Activated T-cell treated with anti-CD3 and anti-CD28 coated beads, Interleukin-2, amount 50 U/mL, for 72 hours (primary cell): Measurements from ENCODE around the gene GNL1. TPM values are rescaled to one million over a fixed set of nuclear protein-coding genes. Genes with fewer than 3 reads are reported as not detected.
"Not testable (repeated sequence)": the region's sequence is repeated elsewhere in the genome, so short reads cannot be mapped to it uniquely, and the experiment has no call there.

ENCODE experiments used
- ATAC-seq, 2 donors: fragments of 150-1000 bp; cut with Tn5 transposase; replicated peaks in 1 of 2; 2 replicates each; pipeline ENCODE4 v1.10.0; 2021; ENCODE audit warnings: moderate library complexity in 2 of 2, mild to moderate bottlenecking in 1 of 2
- DNase-seq, 2 donors: peaks; one replicate each; pipeline ENCODE4 v3.0.0; 2021 to 2022; ENCODE audit warnings: mixed read lengths in 1 of 2
- H3K27ac Mint-ChIP-seq: one replicate; pipeline ENCODE4 v1.8.0; 2022; ENCODE audit warnings: mild to moderate bottlenecking, moderate library complexity, mixed read lengths
- H3K27me3 Mint-ChIP-seq: one replicate; pipeline ENCODE4 v1.8.0; 2022; ENCODE audit warnings: low read depth, mixed read lengths
- H3K36me3 Mint-ChIP-seq, 2 donors: one replicate each; pipeline ENCODE4 v1.8.0; 2022; ENCODE audit warnings: mixed read lengths in 2 of 2, mild to moderate bottlenecking in 1 of 2; ENCODE audit not compliant: insufficient read depth in 2 of 2
- H3K4me1 Mint-ChIP-seq: one replicate; pipeline ENCODE4 v1.8.0; 2022; ENCODE audit warnings: low read depth, mixed read lengths
- H3K4me3 Mint-ChIP-seq, 2 donors: one replicate each; pipeline ENCODE4 v1.8.0; 2022; ENCODE audit warnings: mild to moderate bottlenecking in 2 of 2, mixed read lengths in 2 of 2, moderate library complexity in 2 of 2
- H3K9me3 Mint-ChIP-seq, 2 donors: one replicate each; pipeline ENCODE4 v1.8.0; 2022; ENCODE audit warnings: mixed read lengths in 2 of 2
- total RNA-seq, 2 donors: library from RNA; stranded (reverse); gene quantifications; one replicate each; pipeline ENCODE4 v1.2.3, GENCODE V29; 2022

Gene GNL1
- total RNA-seq, 2 donors from 2014 or later = 114 to 121 TPM

DNA sequence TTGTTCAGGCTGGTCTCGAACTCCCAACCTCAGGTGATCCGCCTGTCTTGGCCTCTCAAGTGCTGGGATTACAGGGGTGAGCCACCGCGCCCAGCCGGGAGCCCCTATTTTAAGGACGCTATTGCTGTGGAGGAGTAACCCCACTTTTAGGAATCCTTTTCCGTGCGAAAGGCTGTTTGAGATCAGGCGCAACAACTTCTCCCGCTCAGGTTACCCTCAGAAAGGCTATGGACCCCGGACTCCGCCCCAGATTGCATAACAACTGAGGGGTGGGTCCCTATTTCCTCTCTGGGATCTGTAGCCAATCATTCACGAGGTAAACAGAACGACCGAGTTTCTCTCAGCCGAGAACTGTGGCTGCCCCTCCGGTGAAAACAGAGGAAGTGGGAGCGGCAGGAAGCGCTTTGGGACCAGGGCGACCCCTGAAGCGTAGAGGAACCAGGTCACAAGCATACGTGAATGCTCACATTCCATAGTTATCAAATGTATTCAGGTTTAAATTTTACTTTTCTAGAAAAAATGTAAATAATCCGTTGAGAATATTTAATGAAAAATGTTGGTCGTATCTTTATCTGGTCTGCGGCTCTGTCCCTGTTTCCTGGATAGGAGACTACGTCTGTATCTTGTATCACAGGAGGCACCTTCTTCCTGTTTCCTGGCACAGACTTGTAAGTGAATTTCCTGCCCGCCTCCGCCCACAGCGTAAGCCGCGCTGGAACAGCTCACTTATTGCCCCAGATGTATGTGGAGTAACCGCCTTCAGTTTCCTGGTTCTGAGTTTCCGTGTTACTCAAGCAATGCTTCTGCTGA is 40.1 kb downstream of the GNL1 start:
- Mint-ChIP-seq H3K36me3 (peaks cover 6 to 29% of the 10 kb centered on the region in 2 donors), H3K27me3 (no peaks in the 10 kb centered on the region), H3K9me3 (peaks cover 3 to 5% of the 10 kb centered on the region in 2 donors), H3K4me3 (peak overlapping the region; percentile 82), H3K27ac (peak overlapping the region; percentile 94), H3K4me1 (peaks cover 80% of the 10 kb centered on the region)
- ATAC-seq = peak; percentile 94 to 95
- peak; percentile 90 to 93 for DNase-seq

DNA sequence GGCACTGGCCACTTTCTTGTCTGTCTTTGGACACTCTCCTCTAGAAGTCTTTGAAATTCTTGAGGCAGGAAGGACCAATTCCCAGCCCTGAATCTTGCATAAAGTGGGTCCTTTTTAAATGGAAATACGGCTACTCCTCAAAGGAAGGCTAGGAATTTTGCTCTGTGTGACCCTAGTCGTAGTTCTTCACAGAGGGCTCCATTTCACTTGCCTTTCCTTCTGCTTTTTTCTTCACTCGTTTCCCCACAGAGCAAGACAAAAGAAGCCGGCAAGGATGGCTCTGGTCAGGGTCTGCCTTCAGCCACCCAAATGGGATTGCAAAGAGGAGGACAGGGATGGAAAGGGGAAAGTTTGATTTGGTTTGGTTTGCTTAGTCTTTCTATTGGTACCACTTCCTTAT is 41.2 kb downstream of the GNL1 start:
- peak overlapping the region; percentile 82 for H3K4me3 Mint-ChIP-seq
- peaks cover 6 to 22% of the 10 kb centered on the region in 2 donors for H3K36me3 Mint-ChIP-seq
- H3K9me3 Mint-ChIP-seq = peaks cover 3 to 5% of the 10 kb centered on the region in 2 donors
- H3K27me3 Mint-ChIP-seq = no peaks in the 10 kb centered on the region
- peak overlapping the region; percentile 99 for H3K27ac Mint-ChIP-seq
- no peak for DNase-seq
- no peak for ATAC-seq
- peaks cover 80% of the 10 kb centered on the region for H3K4me1 Mint-ChIP-seq

DNA sequence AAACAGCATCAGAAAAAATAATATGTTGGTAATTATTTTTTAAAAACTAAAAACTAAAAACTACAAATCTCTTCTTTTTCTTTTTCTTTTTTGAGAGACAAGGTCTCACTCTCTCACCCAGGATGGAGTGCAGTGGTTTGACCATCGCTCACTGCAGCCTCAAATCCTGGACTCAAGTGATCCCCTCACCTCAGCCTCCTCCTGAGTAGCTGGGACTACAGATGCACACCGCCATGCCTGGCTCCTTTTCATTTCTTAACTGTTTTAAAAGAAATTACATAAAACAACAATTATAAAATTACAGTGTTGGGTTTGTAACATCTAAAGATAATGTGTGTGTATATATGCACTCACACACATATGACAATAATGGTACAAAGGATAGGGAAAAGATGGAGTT is 42.8 kb downstream of the GNL1 start:
- Mint-ChIP-seq H3K27ac (no peak overlapping the region), H3K36me3 (peaks cover 3 to 9% of the 10 kb centered on the region in 2 donors), H3K4me3 (no peak overlapping the region), H3K27me3 (no peaks in the 10 kb centered on the region), H3K9me3 (peaks cover 3% of the 10 kb centered on the region in 2 donors), H3K4me1 (peaks cover 82% of the 10 kb centered on the region)
- no peak for DNase-seq
- ATAC-seq = no peak

DNA sequence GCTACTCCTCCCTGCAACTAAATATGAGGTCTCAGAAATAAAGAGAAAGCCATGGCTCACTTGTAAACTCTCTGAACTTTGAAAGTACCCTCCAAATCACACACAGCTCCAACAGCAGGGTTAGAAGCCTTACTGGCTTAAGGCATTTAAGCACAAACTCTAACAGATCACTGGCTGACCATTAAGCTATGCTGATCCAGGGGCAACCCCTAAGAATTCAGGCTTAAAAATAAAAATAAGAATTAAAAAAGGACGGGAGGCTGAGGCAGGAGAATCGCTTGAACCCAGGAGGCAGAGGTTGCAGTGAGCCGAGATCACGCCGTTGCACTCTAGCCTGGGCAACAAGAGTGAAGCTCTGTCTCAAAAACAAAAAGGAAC is 45.1 kb downstream of the GNL1 start:
- Mint-ChIP-seq H3K4me1 (peaks cover 79% of the 10 kb centered on the region), H3K36me3 (peaks cover 1 to 2% of the 10 kb centered on the region in 2 donors), H3K9me3 (peaks cover 1 to 5% of the 10 kb centered on the region in 2 donors), H3K27ac (peak overlapping the region; percentile 90), H3K4me3 (peak overlapping the region; percentile 70 to 85), H3K27me3 (no peaks in the 10 kb centered on the region)
- ATAC-seq (no peak), DNase-seq (no peak)

DNA sequence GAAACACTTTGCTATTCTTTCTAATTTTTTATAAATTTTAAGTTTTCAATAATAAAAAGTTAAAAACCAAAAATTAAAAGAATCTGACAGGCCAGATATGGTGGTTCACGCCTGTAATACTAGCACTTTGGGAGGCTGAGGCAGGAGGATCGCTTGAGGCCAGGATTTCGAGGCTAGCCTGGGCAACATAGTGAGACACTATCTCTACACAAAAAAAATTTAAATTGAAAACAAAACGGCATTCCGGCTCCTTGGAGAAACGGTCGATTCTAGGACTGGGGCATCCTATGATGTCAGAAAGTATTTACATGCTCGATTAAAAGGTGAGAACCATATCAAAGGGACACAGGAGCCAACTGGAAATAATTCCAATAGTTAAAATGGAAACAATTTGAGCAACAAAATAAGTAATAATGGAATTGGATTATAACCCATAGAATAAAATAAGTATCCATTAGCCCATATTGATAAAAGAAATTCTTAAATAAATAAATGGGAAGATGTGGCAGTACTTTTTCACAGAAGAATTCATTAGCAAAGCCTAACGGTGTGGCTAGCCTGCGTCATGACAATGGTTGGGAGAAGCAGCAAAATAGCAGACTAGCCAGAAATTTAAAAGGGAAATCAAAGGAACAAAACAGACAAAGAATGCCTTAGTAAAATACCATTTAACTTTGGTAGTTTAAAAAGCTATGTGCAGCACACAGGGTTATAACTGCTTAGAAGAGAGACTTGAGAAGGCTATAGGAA is 45.7 kb downstream of the GNL1 start:
- peaks cover 1 to 5% of the 10 kb centered on the region in 2 donors for H3K9me3 Mint-ChIP-seq
- peaks cover 73% of the 10 kb centered on the region for H3K4me1 Mint-ChIP-seq
- H3K27ac Mint-ChIP-seq = peak overlapping the region; percentile 90
- ATAC-seq (no peak), DNase-seq (no peak)
- H3K36me3 Mint-ChIP-seq = peaks cover 0 to 2% of the 10 kb centered on the region in 2 donors
- peak overlapping the region; percentile 70 to 85 for H3K4me3 Mint-ChIP-seq
- no peaks in the 10 kb centered on the region for H3K27me3 Mint-ChIP-seq

DNA sequence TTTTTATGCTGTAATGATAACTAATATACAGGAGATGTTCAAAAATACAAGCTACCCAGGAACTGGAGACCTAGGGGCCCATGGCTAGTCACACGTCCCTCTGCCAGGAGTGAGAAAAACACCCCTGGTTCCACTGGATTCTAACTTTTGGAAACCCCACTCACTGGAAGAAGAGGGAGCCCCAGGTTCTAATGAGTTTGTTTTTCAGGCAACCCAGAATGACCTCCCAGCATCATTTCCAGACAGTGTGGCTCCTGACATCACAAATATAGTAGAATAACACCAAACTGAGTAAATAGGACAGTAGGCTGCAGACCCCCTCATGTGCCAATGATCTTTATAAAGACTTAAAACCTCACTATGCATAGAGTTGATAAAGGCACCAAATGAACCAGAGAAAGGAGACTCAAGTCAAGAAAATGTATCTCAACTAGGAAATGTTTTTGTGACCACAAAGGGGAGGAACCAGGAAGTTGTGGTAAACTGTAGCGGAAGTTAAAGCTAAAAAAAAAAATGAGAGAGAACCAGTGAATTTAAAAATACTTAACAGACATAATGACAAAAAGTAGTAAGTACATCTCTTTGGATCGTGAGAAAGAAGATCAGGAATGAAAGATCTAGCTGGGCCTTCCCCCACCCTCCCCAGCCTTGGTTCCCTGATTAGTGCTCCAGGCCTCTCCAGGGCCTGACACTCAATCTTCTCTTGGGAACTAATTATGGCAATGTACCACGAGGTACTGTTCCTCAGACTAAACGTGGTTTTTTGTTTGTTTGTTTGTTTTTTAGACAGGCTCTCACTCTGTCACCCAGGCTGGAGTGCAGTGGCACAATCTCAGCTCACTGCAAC is 47.2 kb downstream of the GNL1 start:
- peak; percentile 80 to 84 for ATAC-seq
- no peak for DNase-seq
- H3K4me3 Mint-ChIP-seq = peak overlapping the region; percentile 54 to 68
- peaks cover 58% of the 10 kb centered on the region for H3K4me1 Mint-ChIP-seq
- H3K9me3 Mint-ChIP-seq = peaks cover 0 to 5% of the 10 kb centered on the region in 2 donors
- H3K27ac Mint-ChIP-seq = peak overlapping the region; percentile 87
- peaks cover 0 to 2% of the 10 kb centered on the region in 2 donors for H3K36me3 Mint-ChIP-seq
- H3K27me3 Mint-ChIP-seq = no peaks in the 10 kb centered on the region

DNA sequence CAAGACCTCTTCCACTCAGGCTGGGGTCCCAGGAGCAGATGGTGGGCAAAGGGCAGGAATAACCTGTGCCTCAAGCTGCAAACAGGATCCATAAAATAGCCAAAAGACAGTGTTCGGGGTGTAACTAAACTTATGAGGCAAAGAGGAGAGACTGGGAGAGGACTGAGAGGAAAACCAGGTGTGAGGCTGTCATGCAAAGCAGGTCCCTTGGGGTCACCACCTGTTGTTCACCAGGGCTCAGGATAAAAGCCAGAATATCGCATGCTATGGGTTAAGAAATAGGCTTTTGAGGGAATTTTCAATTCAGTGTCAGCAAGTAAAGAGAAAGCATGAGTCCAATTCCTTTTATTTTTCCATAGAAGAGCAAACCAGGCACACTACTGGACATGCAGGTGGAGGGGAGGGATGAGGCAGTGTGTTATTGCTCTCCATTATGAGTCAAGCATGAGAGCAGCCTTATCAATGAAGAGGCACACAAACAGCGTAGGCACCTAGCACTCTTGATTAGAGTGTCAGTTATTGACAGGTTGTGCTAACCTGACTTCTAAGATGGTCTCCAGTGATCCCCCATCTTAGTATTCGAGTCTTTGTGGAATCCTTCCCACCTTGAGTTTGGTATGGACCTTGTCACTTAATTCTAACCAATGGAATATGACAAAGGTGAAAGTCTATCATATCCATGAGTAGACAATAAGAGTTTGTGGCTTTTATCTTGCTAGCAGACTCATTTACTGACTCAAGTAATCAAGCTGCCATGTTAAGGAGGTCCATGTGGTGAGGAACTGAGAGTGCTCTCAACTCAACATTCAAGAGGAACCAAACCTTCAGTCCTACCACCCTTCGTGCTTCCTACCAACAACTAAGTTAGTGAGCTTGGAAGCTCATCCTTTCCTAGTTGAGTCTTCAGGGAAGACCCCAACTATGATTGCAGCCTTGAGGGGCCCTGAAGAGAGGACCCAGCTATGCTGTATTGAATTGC is 48.2 kb downstream of the GNL1 start:
- no peak for DNase-seq
- H3K4me3 Mint-ChIP-seq = peak overlapping the region; percentile 54 to 68

DNA sequence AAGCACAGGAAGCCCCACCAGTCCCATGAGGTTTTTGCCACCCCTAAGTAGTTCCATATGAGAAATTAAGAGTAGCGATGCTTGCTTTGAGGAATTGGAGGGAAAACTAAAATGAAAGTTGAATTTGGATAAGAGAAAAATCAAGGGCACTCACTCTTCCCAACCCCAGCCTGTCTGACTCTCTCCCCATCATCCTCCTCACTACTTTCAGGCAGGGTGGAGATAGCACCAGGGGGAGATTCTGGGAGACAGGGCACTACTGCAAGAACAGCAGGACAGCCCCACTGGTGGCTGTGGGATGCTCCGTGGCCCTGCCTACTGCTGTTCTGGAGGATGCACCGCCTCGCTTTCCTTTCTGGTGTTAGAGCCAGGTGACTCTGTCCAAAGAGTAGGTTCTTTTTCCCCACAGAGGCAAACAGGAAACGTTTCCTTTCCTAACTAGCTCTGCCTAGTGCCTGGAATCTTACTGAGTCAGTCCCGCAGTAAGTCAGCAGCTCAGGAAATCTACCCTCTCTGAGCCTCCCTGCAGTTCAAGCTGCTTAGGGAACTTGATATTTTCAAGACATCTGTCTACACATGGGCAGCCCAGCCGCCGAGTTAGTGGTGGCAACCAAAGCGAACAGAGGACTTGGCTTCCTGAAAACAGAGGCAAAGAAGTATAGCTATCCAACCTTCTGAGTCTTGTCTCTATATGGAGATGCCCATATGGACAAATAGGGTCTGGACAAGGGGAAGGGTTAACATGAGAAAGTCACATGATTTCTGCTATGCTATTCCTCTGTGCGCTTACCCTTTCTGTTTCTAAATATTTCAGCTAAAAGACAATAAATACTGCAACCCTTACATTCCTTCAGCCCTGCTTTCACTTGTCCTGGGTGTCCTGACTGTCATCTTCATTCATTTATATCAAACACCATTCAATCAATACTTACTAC is 55.6 kb downstream of the GNL1 start:
- Mint-ChIP-seq H3K4me3 (peak overlapping the region; percentile 84 to 86), H3K9me3 (no peaks in the 10 kb centered on the region), H3K36me3 (peaks cover 2% of the 10 kb centered on the region in 2 donors), H3K27me3 (no peaks in the 10 kb centered on the region), H3K4me1 (peaks cover 44% of the 10 kb centered on the region), H3K27ac (peak overlapping the region; percentile 11)
- peak in 1 of 2 donors; percentile 11 for ATAC-seq
- no peak for DNase-seq

More for the DNA sequence above, 48.2 kb downstream of the GNL1 start:
- peaks cover 0 to 5% of the 10 kb centered on the region in 2 donors for H3K9me3 Mint-ChIP-seq
- H3K36me3 Mint-ChIP-seq = peaks cover 0 to 2% of the 10 kb centered on the region in 2 donors
- peak; percentile 43 to 63 for ATAC-seq
- H3K27ac Mint-ChIP-seq = peak overlapping the region; percentile 87
- no peaks in the 10 kb centered on the region for H3K27me3 Mint-ChIP-seq
- H3K4me1 Mint-ChIP-seq = peaks cover 52% of the 10 kb centered on the region

DNA sequence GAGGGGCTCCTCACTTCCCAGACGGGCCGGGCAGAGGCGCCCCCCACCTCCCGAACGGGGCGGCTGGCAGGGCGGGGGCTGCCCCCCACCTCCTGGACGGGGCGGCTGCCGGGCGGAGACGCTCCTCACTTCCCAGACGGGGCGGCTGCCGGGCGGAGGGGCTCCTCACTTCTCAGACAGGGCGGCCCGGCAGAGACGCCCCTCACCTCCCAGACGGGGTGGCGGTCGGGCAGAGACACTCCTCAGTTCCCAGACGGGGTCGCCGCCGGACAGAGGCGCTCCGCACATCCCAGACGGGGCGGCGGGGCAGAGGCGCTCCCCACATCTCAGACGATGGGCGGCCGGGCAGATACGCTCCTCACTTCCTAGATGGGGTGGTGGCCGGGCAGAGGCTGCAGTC is 57.6 kb downstream of the GNL1 start:
- H3K9me3 Mint-ChIP-seq, H3K4me3 Mint-ChIP-seq, ATAC-seq, DNase-seq, H3K27ac Mint-ChIP-seq, H3K27me3 Mint-ChIP-seq: not testable (repeated sequence)
- peaks cover 63% of the 10 kb centered on the region for H3K4me1 Mint-ChIP-seq
- peaks cover 6 to 11% of the 10 kb centered on the region in 2 donors for H3K36me3 Mint-ChIP-seq

DNA sequence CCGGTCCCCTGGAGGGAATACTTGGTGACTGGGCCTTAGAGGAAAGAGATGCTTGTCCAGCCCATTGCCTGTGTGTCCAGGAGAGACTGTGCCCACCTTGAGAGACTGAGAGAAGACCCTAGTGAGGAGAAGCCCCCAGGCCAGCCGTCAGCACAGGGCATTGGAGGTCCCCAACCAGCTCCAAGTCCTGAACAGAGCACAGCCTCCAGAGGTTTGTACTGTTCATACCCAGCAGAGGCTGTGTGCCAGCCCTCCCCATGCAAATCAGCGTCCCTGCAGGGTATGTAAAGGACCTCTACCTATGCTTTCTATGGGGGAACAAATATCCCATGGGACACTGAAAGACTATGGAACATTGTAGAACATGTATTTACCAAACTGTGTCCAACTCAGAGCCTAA is 58.6 kb downstream of the GNL1 start:
- Mint-ChIP-seq H3K36me3 (peaks cover 11 to 15% of the 10 kb centered on the region in 2 donors), H3K9me3 (no peaks in the 10 kb centered on the region), H3K27me3 (no peaks in the 10 kb centered on the region), H3K4me3 (no peak overlapping the region), H3K27ac (peak overlapping the region; percentile 23), H3K4me1 (peaks cover 73% of the 10 kb centered on the region)
- ATAC-seq = peak in 1 of 2 donors; percentile 15
- no peak for DNase-seq

DNA sequence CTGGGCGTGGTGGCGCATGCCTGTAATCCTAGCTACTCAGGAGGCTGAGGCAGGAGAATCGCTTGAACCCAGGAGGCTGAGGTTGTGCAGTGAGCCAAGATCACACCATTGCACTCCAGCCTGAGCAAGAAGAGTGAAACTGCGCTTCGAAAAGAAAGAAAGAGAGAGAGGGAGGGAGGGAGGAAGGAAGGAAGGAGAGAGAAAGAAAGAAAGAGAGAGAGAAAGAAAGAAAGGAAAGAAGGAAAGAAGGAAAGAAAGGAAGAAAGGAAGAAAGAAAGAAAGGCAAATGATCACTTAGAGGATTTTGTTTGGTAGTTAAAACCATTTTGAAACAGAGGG is 59.1 kb downstream of the GNL1 start:
- not testable (repeated sequence) for H3K9me3 Mint-ChIP-seq, DNase-seq, ATAC-seq, H3K27me3 Mint-ChIP-seq
- peak overlapping the region; percentile 23 for H3K27ac Mint-ChIP-seq
- peaks cover 78% of the 10 kb centered on the region for H3K4me1 Mint-ChIP-seq
- peak overlapping the region in 1 of 2 donors; percentile 4 for H3K4me3 Mint-ChIP-seq
- H3K36me3 Mint-ChIP-seq = peaks cover 16 to 20% of the 10 kb centered on the region in 2 donors
